ENCODE measurements around the gene KIAA1328.

DNA sequence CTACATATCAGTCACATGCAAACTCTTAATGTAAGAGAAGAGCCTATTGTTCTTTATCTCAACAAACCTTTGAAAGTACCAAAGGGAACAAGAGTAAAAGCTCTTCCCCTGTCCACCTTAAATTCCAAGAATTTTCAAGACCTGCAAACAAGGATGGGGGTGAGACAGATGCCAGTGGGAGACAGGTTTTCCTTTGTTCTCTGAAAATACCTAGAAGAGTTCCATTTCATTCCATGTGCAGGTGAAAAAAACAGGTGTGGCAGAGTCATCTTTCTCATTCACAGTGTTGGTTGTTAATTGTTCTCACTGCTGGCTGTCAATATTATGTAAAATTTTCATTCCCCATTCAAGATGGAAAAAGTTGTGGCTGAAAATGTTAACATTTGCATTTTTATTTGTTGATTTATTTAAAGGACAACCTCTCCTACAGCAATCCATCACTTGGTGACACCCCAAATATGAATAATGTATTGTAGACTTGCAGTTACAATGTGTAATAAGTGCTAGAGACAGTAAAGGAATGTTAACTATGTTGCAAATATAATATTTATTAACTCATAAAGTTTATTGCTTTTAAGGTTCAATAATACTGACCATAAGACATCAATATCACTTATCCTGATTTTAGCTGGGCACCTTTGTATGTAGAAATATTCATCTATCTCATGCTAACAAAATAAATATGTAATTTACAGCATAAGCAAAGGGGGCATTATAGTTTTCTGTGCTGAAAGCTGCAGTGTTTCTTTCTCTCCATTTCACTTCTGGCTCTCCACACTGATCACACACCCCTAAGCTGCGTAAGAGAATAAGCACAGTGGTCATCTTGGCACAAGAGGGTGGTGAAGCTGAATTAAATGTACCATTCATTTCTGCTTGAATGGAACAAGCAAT is 347.0 kb downstream of the KIAA1328 start:
- TF ChIP-seq POLR2A (IDR thresholded peaks at IDR 0.05) (no peak), CTCF (IDR thresholded peaks at IDR 0.05) (no peak)

Measured in vagina (tissue), 2 donors.